HG02852 (cell line): Measurements from ENCODE around the gene ENG.
"Not testable (repeated sequence)": the region's sequence is repeated elsewhere in the genome, so short reads cannot be mapped to it uniquely, and the experiment has no call there.

Experiments used
- ATAC-seq: cut with Tn5 transposase; IDR thresholded peaks from one replicate; pipeline ENCODE4 v1.9.1; 2021; ENCODE audit warnings: mild to moderate bottlenecking, moderate library complexity; ENCODE audit not compliant: unreplicated experiment

Gene ENG

DNA sequence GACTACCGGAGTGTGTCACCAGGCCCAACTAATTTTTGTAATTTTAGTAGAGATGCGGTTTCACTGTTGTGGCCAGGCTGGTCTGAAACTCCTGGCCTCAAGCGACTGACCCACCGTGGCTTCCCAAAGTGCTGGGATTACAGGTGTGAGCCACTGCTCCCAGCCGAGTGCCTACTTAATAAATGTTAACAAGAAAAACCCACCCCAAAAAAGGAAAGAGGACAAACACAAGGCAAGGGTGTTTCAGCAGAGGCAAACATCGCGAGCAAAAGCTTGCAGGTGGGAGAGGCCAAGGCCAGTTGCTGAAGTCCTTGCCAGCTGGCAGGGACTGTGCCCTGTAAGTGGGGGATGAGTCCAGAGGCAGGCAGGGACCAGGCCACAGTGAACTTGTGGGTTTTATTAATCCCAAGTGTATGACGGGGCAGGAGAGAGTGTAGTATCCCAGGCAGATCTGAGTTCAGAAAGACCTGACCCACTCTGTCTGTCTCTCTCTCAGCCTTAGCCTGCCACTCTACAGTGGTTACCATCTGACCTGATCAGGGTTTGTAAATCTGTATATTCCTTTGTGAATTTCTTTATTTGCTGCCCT, 58.1 kb downstream of the ENG start:
- no peak for ATAC-seq

DNA sequence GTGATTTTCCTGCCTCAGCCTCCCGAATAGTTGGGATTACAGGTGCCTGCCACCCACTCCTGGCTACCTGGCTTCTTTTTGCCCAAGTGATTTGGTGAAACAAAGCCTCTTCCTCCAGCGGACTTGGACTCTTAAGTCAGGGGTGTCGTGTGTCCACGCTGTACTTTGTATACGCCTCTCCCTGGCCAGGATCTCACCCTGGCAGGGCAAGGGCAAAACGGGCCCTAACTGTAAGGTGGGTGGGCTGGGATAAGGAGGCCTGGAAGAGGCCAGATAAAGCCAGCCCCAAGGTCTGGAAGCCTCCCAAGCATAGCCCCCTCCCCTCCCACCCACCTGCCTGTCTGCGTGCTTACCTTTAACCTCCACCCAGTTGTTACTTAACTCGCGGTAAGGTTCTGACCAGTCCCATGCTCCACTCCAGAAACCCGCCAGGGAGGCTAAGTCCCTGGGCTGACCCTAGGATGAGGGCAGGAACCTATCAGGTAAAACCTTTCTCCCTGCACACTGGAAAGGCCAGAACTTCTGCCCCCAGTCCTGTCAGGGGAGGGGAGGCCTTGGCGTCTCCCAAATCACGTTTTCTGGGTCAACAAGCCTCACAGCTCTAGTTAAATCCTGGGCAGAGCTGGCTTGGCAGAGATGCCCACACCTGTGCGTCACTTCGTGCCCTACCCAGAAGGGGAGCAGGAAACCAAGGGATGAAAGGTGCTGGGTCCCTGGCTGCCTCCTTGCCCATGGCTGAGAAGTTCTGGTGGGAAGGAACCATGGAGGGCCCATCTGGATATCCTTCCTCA, 60.3 kb downstream of the ENG start:
- ATAC-seq = no peak

DNA sequence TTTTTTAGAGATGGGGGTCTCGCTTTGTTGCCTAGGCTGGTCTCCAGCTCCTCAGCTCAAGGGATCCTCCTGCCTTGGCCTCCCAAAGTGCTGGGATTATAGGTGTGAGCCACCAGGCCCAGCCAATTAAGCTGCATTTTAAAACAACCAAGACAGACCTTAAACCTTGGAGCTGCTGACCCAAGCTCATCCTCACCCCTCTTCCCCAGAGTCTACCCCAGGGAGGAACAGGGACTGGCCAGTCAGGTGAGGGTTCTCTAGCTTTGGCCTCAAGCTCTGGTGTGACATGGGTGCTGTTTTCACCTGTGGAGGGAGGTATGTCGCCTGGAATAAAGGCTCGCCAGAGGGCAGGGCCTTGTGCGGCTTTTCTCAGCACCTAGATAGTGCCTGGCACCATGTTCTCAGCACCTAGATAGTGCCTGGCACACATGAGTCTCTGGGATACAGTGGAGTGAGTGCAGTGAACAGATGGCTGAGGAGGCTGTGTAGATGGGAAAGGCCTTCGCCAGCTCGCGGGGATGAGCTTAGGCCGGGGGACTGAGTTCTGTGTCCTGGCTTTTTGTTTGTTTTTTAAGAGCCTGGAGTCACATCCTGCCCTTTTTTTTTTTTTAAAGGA, 61.3 kb downstream of the ENG start:
- no peak for ATAC-seq

DNA sequence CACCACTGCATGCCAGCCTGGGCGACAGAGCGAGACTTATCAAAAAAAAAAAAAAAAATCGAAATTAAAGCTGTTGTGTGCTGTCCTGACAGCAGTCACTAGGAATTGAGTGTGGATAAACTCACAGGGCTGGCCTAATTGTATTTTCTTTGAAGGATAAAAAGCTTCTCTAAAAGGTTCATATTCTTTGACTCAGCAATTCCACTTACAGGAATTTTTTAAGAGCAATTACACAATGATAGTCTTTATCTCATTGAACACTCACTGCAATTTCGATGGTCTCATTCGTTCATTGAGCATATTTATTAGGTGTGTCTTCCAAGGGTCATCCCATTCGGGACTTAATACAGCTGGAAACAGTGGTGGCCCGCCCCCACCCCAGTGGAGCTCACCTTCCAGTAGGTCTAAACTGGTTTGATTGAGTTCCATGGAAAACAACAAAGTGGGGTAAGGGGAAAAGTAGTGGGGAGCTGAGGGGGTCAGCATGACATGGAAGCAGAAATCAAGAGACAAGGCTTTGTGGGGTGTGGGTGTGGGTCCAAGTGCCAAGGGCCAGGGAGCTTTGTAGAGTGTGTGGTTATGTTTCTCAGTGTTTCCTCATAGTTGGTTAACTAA, 61.9 kb downstream of the ENG start:
- no peak for ATAC-seq

DNA sequence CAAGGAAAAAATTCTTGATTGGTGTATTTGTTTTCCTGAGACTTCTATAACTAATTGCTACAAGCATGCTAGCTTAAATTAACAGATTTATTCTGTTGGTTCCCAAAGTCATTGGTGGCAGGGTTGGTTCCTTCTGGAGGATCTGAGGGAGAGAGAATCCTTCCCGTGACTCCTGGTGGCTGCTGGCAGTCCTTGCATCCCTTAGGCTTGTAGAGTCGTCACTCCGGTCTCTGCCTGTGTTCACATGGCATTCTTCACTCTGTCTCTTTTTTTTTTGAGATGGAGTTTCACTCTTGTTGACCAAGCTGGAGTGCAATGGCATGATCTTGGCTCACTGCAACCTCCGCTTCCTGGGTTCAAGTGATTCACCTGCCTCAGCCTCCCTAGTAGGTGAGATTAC, 63.4 kb downstream of the ENG start:
- no peak for ATAC-seq

DNA sequence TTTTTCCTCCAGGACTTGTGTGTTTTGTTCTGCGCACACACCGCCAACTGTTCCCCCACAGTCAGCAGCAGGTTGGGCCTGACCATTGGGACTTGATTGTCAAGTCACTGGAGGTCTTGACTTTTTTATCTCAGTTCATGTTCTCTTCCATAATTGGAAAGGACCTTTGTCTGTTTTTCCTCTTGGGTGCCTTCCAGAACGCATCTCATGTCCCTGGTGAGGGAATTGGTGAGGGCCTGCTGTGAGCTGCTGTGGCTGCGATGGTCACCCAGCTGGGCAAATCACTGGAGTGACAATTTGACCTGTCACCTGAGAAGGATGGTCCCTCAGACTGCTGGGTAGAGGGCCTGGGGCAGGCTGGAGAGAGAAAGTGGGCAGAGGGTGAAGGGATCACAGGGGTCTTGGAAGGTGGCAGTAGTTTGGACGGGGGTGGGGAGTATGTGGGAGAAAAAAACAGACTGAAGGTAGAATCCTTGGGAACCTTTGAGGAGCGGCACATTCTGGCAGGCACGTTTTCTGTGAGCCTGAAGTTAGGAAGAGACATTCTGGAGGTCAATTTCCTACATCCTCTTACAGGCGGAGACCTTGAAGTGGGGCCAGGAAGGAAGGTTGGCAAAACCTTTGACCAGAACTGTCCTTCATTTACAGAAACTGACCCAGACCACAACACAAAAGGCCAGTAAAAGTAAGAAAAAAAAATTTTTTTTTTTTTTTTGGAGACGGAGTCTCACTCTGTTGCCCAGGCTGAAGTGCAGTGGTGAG, 64.2 kb downstream of the ENG start:
- no peak for ATAC-seq

DNA sequence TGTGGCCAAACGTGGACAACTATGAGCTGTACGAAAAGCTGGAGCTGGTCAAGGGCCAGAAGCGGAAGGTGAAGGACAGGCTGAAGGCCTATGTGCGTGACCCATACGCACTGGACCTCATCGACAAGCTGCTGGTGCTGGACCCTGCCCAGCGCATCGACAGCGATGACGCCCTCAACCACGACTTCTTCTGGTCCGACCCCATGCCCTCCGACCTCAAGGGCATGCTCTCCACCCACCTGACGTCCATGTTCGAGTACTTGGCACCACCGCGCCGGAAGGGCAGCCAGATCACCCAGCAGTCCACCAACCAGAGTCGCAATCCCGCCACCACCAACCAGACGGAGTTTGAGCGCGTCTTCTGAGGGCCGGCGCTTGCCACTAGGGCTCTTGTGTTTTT, 65.3 kb downstream of the ENG start:
- ATAC-seq = no peak

DNA sequence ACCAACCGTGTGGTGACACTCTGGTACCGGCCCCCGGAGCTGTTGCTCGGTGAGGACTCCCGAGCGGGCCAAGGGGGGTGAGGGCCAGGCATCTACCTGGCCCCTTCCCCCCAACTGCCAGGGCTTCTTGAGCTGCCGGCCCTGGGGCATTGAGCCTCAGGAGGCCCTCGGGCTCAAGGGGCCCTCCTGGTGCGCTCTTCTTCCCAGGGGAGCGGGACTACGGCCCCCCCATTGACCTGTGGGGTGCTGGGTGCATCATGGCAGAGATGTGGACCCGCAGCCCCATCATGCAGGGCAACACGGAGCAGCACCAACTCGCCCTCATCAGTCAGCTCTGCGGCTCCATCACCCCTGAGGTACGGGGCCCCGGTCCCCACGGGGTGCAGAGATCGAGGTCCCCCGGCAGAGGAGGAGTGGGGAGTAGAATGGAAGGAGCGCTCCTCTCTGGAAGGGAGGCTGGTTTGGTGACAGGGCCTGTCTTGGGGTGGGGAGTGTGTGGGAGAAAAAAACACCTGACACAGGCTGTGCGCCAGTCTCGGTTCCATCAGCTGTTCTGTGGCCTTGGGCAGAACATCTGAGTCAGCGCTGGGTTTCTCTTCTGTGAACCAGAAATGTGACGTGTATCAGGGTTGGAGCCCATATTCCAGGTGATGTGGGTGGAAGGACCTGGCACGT, 66.0 kb downstream of the ENG start:
- no peak for ATAC-seq

DNA sequence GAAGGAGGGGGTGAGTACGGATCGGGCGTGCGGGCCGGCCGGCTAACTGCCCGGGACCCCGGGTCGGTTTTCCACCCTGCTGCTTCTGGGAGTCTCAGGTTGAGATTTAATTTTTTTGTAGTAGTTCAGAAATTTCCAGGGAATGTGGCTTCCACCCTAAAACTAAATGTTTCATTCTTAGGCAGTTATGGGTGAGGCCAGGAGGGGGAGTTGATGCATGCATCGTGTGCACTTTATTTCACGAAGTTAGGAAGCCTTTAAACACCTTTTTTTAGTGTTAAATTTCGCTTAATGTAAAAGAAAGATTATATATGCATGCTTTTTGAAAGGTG, 67.7 kb downstream of the ENG start:
- ATAC-seq = no peak

DNA sequence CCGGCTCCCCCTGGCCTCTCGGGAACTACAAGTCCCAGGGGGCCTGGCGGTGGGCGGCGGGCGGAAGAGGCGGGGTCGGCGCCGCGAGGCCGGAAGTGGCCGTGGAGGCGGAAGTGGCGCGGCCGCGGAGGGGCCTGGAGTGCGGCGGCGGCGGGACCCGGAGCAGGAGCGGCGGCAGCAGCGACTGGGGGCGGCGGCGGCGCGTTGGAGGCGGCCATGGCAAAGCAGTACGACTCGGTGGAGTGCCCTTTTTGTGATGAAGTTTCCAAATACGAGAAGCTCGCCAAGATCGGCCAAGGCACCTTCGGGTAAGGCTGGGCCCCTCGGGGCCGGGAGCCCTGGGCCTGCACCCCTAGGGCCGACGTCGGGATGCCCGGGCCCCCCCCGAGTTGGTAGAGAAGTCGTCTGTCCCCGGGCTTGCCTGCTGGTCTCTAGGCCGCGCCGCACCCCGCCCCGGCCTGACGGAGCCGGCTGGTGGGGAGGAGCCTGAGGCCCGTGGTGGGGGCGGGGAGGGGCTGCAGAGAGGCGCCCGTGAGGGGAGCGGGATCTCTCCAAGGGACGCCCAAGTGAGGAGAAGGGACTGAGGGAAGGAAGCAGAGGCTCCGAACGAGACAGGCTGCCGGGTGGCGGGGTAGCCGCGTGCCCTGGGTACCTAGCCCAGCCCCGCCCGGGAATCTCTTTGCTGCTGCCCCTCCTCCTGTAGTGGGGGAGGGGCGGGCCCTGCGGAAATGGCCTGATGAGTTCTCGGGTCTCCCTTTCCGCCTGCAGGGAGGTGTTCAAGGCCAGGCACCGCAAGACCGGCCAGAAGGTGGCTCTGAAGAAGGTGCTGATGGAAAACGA, 68.3 kb downstream of the ENG start, which contains the start of gene CDK9:
CDK9 (plus strand) TSS at position 102 of the 840 bp plus-strand sequence; CDS start at position 217, 115 bp downstream.
- peak; percentile 66 for ATAC-seq

DNA sequence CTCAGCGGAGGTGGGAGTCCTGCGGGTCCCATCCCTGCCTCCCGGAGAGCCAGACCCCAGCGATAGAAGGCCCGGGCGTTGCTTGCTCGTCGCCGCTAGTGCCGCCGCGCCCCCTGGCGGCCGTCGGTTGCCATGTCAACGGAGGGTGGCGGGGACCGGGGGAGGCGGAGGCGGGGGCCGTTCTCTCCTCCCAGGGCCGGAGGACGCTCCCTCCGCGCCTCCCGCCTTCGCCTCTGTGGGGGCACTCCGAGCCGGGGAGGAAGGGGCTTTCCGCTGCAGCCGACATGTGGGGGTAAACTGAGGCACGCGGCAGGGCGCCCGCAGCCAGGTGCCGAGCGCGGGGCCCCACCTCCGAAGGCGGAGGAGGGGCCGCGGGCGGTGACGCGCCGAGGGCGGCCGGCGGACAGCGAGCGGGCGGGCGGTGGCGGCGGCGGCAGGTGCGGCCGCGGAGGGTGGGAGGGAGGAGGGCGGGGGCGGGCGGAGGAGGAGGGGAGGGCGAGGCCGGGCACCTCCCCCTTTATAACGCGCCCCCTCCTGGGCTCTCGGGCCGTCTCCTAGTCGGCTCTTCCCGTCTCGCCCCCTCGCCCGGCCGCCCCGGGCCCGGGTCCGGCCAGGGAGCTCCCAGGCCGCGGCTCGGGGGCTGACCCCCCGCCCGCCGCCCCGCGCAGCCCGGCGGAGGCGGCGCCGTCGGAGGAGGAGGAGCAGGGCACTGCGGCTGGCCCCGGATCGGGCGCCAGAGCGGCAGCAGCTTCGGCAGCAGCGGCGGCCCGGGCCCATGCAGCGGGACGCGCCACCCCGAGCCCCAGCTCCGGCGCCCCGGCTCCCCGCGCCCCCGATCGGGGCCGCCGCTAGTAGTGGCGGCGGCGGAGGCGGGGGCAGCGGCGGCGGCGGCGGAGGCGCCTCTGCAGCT, 69.2 kb downstream of the ENG start:
- ATAC-seq = peak; percentile 48

DNA sequence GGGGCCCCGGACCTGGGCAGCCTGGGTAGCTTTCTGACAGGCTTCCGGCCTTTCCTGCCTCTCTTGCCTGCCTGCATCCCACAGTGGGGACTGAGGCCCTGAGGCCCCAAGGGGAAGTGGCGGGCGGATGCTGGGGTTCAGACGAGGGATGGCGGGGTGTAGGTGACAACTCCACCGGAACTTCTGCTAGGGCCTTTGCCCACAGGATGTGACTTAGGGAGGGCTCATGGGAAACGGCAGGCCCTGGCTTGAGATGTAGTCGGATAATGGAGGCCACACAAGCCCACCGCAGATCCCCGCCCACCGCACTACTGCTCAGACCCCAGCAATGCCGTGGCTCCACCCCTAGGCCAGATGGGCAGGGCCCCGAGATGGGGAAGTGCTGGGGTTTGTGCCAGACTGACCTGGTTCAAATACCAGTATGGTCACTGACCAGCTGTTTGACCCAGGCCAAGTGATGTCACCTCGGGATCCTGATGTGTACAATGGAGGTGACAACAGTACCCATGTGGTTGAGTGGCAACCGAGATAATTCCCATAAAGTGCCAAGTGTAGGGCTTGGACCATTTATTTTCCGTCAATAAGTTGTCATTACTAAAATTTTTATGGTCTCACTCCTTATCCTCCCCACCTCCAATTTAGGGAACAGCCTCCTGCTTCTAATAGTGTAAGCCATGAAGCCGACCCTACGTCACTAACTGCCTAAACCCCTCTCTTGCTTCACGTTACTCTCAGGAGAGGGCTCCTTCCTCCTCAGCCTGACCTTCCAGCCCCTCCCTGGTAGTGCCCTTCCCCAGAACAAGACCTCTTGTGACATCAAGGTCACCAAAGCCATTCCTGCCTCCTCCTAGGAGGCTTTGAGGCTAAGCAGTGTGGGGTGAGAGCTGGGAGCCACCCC, 71.1 kb downstream of the ENG start:
- no peak for ATAC-seq

DNA sequence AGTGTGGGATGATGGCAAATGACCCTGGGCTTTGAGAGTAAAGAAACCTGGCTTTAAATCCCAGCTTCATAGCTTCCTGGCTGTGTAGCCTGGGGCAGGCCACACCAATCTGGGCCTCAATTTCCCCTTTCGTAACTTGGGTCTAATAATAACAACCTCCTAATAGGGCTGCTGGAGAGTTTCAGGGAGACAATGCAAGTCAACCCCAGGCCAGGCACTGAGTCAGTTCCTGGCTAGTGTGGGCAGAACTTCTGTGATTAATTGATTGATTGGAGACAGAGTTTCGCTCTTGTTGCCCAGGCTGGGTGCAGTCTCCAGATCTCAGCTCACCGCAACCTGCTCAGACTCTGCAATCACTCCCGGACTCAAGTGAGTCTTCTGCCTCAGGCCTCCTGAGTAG, 72.7 kb downstream of the ENG start:
- ATAC-seq = no peak

DNA sequence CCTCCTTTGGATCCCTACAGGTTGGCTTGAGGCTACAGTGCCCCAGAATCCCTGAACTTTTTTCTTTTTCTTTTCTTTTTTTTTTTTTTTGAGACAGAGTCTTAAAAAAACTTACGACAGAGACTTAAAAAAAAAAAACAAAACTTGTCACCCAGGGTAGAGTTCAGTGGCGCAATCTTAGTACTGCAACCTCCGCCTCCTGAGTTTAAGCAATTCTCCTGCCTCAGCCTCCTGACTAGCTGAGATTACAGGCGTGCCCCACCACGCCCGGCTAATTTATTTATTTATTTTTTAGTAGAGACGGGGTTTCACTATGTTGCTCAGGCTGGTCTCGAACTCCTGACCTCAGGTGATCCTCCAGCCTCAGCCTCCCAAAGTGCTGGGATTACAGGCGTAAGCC, 73.5 kb downstream of the ENG start:
- not testable (repeated sequence) for ATAC-seq

DNA sequence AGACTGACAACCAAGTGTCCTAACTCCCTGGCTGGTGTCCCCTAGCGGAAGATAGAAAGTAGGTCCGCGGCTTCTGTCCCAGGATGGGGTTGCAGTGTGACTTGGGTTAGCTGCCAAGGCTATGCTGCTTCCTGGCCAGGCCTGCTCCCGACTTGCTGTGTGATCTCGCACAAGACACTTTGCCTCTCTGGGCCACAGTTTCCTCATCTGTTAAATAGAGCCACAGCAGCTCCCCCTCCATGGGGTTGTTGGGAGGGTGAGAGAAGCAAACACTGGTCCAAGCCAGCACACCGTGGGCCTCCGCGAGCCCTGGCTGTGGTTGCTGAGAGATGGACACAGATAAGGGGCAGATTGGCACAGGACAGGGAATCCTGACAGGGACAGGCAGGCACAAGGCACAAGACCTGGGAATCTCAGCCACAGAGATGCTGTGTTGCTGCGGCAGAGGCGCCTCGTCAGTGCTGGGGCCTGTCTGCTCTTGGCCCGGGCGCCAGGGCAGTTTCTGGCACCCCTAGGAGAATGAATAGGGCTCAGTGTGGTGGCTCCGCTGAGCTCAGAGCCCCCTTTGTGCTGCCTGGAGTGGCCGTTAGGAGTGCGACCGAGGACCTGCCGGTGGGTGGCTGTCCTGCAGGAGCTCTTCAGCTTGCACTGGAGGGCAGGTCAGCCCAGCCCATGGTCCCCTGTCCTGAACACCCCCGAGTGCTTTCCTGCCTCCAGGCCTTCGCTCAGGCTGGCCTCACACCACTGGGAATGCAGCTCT, 74.2 kb downstream of the ENG start:
- ATAC-seq = no peak

DNA sequence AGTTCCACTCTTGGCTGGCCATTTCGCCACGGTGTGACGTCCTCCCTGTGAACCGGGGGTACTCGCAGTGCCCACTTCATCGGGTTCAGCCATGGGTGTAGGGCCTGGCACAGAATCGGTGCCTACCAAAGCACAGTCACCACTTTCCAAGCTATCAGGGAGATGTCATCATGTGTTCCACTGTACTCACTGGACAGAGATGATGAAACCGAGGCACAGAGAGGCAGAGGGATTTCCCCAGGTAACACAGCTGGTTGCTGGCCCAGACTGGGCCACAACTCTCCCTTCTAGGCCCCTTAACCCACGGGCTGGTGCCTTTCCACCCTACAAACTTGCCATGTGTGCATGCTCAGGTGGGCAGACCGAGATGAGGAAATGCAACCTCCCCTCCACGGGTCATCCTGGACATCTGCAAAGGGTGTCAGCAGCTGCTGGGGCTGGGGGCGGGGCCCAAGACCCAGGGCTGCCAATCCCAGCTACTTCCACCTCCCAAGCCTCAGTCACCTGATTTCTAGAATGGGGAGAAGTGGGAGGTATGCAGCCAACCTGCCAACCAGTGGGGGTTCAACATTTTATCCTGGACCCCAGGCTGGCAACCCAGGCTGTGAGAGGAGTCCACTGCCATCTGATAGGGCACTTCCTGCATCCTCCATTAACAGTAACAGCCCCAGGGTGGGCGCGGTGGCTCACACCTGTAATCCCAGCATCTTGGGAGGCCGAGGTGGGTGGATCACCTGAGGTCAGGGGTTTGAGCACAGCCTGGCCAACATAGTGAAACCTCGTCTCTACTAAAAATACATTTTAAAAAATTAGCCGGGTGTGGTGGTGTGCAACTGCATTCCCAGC, 75.1 kb downstream of the ENG start:
- ATAC-seq = peak; percentile 51
